Stimulated activated CD4-positive, alpha-beta T cell treated with anti-CD3 and anti-CD28 coated beads, Interleukin-1b, Interleukin-23, amount 100 ng/mL, for 48 hours (primary cell): Measurements from ENCODE around the gene CHRNA7.

Experiments used
- DNase-seq: peaks from one replicate; pipeline ENCODE4 v3.0.0-alpha.2; 2020

CHRNA7 gene

DNA sequence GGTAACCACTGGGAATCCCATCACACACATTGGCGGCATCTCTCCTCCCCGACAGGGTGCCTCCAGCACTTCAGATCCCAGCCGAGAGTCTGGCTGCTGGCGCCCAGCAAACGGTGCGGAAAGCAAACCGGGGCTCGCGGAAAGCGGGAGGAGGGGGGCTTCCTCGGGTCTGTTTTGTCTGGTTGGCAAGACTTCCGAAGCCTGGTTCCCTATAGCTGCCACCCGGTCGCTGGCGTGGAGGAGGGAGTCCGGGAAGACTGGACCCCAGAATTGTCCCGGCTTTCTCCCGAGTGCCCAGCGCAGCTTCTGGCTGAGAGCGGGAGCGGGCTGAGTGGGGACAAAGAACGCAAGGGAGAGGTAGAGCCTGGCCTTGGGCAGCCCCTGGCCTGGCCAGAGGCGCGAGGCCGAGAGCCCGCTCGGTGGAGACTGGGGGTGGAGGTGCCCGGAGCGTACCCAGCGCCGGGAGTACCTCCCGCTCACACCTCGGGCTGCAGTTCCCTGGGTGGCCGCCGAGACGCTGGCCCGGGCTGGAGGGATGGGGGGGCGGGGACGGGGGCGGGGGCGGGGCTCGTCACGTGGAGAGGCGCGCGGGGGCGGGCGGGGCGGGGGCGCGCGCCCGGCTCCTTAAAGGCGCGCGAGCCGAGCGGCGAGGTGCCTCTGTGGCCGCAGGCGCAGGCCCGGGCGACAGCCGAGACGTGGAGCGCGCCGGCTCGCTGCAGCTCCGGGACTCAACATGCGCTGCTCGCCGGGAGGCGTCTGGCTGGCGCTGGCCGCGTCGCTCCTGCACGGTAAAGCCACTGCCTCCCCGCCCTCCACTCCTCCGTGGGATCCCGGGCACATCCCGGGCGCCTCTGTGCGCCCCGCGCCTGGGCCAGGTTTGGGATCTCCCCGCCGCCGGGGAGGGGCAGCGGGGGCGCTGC is at the start of gene CHRNA7:
Gene CHRNA7 (plus strand): TSS at position 654 of the 920 bp plus-strand sequence. CDS start 80 bp downstream, at position 734.
- peak; percentile 30 for DNase-seq

GRCh38 chr15:31985607-31986006 is 44.7 kb upstream of the CHRNA7 start:
- DNase-seq, result no peak

GRCh38 chr15:31993062-31993461 is 37.3 kb upstream of the CHRNA7 start:
- DNase-seq, result no peak

GRCh38 chr15:31997711-31998110 is 32.6 kb upstream of the CHRNA7 start:
- DNase-seq, result no peak

GRCh38 chr15:32003558-32003957 is 26.8 kb upstream of the CHRNA7 start:
- no peak for DNase-seq

DNA sequence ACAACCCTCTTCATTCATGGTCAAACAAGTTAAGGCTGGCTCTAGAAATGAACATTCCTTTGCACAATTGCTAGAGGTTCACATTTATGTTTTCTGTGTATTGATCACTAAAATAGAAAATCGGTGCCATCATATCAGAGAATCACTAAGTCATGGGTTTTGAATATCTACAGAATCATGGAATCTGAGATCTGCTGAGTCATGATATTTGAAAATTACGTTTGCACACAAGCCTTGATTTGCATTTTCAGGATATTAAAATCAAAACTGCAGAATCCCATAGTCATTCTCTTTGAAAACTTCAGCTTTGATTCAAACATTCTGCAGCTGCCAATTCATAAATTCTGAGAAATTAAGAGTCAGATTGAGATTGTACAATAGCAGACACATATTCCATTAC is 26.1 kb upstream of the CHRNA7 start:
- no peak for DNase-seq

DNA sequence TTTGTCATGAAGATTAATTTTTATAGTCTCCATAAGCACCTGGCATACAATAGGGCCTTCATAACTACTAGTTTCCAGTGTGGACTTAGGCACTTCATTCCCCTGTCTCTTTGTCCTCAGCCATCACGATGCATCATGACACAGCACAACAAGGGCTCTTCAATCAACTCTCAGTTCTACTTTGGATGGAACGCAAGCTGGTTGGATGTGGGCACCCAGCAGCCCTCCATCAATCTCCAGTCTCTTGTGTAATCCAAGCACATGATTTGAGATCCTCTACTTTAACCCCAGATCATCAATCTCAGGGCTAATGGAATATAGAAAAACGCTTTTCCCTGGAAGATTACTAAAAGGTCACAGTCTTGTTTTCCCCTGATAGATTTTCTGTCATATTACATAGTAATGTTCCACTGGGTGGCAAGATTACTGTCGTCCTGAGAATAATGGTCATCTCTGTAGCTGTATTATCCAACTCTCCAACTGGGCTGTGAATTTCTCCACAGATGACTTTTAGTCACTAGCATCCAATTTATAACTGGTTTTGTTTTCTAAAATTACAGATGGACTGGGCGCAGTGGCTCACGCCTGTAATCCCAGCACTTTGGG is 22.9 kb upstream of the CHRNA7 start:
- no peak for DNase-seq

DNA sequence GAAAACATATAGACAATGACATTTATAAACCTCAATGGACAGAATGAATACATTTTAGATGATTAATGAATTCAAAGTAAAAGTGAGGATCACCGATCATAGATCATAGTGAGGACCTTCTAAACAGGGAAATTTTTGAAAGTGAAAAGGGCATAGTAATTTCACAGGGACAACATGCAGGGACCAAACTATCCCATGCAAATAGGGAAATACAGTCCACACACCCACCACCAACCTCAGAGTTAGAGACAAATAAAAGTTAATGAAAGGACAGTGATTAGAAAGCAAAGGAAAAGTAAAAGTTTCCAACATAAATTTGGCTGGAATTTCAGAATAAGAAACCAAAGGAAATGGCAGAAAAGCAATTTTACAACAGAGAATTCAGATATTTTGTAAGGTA is 15.4 kb upstream of the CHRNA7 start:
- DNase-seq, result no peak

GRCh38 chr15:32020156-32020555 is 10.2 kb upstream of the CHRNA7 start:
- DNase-seq, result no peak

GRCh38 chr15:32028921-32029320 is 1.4 kb upstream of the CHRNA7 start:
- DNase-seq, result no peak

DNA sequence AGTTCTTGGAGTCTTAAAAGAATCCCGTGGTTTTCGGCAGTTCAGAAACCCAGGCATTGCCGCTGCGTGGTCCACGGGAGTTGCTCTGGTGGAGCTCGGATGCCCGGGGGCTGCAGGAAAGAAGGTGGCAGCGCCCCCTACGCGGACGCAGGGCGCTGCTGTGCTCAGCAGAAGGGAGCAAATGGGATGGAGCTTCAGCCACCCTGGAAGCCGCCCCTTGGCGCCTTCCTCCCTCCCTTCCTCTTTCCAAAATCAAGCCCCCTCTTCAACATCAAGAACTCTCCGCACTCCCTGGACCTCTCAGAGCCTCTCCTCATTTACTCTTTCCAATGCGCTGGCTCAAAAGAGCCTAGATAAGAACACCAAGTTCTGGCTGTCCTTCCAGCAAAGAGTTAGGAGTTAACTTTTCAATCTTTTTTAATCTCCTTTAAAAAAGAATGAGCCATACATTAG is 880 bp upstream of the CHRNA7 start:
- no peak for DNase-seq

- DNase-seq, result no peak
Measured at GRCh38 chr15:32030795-32031194, 480 bp downstream of the CHRNA7 start.

DNA sequence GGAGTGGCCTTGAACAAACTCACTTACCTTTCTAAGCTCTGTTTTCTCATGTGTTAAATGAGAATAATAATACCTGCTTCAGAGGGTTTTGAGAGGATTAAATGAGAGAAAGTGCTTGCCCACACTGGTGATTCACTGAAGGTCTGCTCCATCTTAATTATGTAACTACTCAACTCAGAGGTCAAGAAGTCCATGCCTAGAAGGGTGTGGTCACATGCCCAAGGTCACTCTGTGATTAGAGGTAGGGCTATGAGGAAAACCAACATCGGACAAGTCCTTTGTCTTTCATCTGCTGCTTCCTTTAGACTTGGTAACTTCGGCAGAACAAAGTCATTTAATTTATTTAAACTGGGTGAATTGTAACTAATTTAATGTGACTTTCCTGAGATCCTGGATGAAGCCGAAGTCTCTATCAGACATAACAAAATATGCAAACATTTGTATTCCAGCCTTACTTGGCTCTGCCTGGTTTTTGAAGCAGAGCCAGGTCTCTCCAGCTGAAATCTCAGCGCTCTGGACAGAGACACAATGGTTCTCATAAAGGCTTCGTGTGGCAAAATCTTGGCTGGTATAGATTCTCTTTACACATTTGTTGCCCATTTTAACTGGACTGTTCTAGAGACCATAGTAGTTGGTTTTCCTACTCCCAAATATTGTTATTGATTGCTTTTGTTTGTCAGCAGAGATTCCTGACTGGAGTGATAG is 3.0 kb downstream of the CHRNA7 start:
- no peak for DNase-seq

DNA sequence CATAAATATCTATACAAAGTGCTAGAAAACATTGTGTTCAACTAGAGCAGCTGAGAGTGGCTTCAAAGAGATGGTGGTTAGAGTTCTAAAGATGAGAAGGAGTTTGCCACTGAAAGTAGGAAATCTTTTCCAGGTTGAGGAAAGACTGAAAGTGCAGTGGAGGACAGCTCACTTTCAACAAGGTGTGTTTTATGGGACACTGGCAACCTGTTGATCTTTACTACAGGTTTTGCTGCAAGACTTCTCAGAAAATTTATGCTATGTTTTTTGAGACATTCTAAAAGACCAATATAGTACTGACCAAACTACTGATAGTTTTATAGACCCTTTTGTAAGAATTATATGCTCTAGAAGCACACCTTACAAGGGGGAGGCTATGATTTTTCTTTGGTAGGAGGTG is 3.8 kb downstream of the CHRNA7 start:
- no peak for DNase-seq

DNA sequence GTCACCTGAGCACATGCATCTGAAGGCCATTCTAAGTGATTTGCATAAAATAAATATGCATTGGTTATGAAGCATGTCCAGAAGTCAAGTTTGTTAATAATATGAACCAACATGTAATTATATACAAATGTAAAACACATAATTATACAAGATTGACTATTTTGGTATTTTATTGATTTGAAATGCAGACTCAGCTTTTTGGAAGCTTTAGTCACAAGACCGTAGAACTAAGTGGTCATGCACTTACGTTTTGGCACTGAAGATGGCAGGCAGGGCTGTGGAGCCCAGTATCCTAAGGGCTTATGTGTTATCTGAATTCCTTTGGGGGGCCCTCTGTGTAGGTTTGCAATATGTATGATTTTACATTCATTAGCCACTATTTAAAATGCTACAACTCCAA is 5.0 kb downstream of the CHRNA7 start:
- no peak for DNase-seq

GRCh38 chr15:32036971-32037370 is 6.7 kb downstream of the CHRNA7 start:
- no peak for DNase-seq

DNA sequence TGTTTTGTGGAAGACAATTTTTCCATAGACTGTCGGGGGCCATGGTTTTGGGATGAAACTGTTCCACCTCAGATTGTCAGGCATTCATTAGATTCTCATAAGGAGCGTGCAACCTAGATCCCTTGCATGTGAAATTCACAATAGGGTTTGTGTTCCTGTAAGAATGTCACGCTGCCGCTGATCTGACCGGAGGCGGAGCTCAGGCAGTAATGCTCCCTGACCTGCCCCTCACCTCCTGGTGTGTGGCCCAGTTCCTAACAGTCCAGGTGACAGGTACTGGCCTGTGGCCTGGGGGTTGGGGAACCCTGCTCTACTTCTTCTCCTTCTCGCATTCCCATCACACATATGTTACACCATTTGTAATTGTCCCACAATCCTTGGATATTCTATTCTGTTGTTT is 11.0 kb downstream of the CHRNA7 start:
- no peak for DNase-seq

- no peak for DNase-seq
Measured at GRCh38 chr15:32042269-32042972, 12.1 kb downstream of the CHRNA7 start.

DNA sequence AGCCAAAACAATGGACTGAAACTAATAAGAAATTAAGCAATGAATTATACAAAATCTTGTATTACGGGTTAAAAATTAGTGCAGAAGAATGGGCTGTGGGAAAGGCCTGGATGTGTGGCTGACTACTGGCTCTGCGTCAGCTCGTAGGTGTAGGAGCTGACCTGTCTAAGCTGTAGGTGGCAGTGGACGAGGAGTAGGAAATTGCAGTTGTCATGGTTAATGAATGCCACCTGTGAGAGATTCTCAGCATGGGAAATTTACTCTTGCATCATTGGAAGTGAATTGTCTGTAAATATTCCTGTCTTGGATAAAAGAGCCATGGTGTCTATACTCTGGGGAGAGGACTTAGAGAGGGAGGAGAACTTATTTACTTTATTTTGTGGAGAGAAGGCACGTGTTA is 23.4 kb downstream of the CHRNA7 start:
- no peak for DNase-seq

GRCh38 chr15:32057876-32058425 is 27.6 kb downstream of the CHRNA7 start:
- DNase-seq, result no peak

DNA sequence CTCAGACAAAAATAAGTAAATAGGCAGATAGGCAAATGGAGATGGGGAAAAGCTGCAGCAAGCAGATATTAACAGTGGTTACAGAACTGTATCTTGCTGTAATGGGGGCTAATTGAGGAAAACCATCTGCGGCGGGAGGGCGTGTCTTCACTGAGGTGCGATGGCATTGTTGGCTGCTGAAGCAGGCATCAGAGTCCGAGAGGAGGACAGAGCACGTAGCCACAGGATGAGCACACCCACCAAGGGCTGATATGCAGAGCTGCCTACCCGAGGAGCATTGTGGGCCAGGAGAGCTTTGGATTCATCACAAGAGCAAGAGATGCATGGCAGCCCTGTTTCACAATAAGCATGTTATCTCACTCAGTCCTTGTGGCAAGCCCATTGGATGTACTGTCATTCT is 30.4 kb downstream of the CHRNA7 start:
- DNase-seq, result no peak

- DNase-seq, result no peak
Measured at GRCh38 chr15:32067115-32067514, 36.8 kb downstream of the CHRNA7 start.
